ENCODE data around the gene GNAL.

The GNAL gene

DNA sequence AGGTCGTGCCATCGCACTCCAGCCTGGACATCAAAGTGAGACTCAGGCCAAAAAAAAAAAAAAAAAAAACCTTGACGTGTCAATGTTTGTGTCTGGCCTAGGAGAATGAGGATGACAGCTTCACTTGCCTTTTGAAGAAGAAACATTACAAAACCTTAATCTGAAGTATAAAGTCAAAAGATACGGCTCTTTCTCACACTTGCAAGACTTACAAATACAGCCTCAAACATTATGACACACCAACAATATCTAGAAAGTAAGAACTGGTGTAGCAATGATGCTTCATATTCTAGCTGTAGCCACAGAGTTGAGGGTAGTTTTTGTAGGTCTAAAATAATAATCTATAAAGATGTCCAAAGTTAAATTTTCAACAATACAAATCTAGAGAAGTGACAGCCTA lies 193.6 kb downstream of the GNAL start:
- no peak overlapping the region for H4K91ac ChIP-seq (ENCODE audit: low read depth, low read length, poor library complexity)
- no peak overlapping the region for H3K23ac ChIP-seq (ENCODE audit: low read depth, low read length, poor library complexity)
- WGBS, 2 donors (ENCODE audit: extremely low coverage in 2 of 2, insufficient read length in 2 of 2, insufficient replicate concordance in 1 of 2), result no CpG with 5 or more reads among the region's 4 CpGs

DNA sequence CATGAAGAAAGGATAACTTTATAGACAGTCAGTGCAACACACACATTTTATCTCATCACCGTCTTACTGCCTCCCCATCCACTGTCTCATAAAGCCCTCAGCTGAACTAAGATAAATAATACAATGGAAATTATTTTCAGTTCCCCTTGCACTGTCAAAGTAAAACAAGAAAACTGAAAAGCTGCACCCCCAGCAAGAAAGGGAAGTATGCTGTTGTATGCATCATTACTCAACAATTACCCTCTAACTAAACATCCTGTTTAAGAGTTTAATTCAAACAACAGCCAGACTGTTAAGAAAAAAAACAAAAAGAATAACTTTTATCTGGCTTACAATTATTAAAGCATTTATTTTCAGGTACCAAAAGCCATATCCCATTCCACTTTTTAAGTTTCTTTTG lies 194.1 kb downstream of the GNAL start:
- Histone ChIP-seq H2AFZ (ENCODE audit: low read length) (no peak overlapping the region), H3K14ac (ENCODE audit: low read length) (no peak overlapping the region), H3K4me3 (ENCODE audit: low read length in 2 of 2) (no peak overlapping the region), H2BK5ac (ENCODE audit: low read length) (no peak overlapping the region), H3K23ac (ENCODE audit: low read depth, low read length, poor library complexity) (no peak overlapping the region), H3K9me3 (replicated peaks in 1 of 2; ENCODE audit: control insufficient read depth in 2 of 2, insufficient read depth in 1 of 2, low read depth in 1 of 2, low read length in 2 of 2) (no peaks in the 10 kb centered on the region), H3K4me2 (ENCODE audit: insufficient read depth, low read length, poor library complexity, severe bottlenecking) (no peak overlapping the region), H3K27me3 (ENCODE audit: control insufficient read depth in 3 of 3, insufficient read depth in 3 of 3, low read depth in 1 of 3, low read length in 3 of 3) (no peaks in the 10 kb centered on the region), H3K18ac (ENCODE audit: low read length) (no peak overlapping the region), H3K4ac (ENCODE audit: low read length) (no peak overlapping the region), H4K8ac (ENCODE audit: low read depth, low read length) (no peak overlapping the region), H3K36me3 (replicated peaks in 1 of 2; ENCODE audit: control insufficient read depth in 2 of 2, insufficient read depth in 2 of 2, low read length in 2 of 2) (peaks cover 6 to 71% of the 10 kb centered on the region in 2 donors), H3K9ac (ENCODE audit: low read depth, low read length, poor library complexity) (no peak overlapping the region), H3K4me1 (ENCODE audit: control insufficient read depth in 2 of 2, insufficient read depth in 1 of 2, low read depth in 1 of 2, low read length in 2 of 2) (peaks cover 0 to 2% of the 10 kb centered on the region in 2 donors), H3K27ac (replicated peaks; ENCODE audit: low read length) (no peak overlapping the region), H2BK15ac (ENCODE audit: low read length) (no peak overlapping the region), H4K91ac (ENCODE audit: low read depth, low read length, poor library complexity) (no peak overlapping the region), H3K79me1 (ENCODE audit: low read depth, low read length) (peaks cover 4% of the 10 kb centered on the region), H2BK12ac (ENCODE audit: low read length) (no peak overlapping the region), H2AK5ac (ENCODE audit: low read depth, low read length) (no peak overlapping the region), H2BK120ac (ENCODE audit: low read depth, low read length) (no peak overlapping the region)
- WGBS, 2 donors (ENCODE audit: extremely low coverage in 2 of 2, insufficient read length in 2 of 2, insufficient replicate concordance in 1 of 2), result no CpG with 5 or more reads among the region's 1 CpG
- DNase-seq (ENCODE audit: low spot score), result no peak

More for the DNA sequence above, 193.6 kb downstream of the GNAL start:
- no peak overlapping the region for H2BK12ac ChIP-seq (ENCODE audit: low read length)
- DNase-seq (ENCODE audit: low spot score), result no peak
- H3K18ac ChIP-seq (ENCODE audit: low read length), result no peak overlapping the region
- H3K4ac ChIP-seq (ENCODE audit: low read length), result no peak overlapping the region
- H2BK5ac ChIP-seq (ENCODE audit: low read length), result no peak overlapping the region
- no peak overlapping the region for H3K4me3 ChIP-seq (ENCODE audit: low read length in 2 of 2)
- H3K27me3 ChIP-seq (ENCODE audit: control insufficient read depth in 3 of 3, insufficient read depth in 3 of 3, low read depth in 1 of 3, low read length in 3 of 3), result no peaks in the 10 kb centered on the region
- no peak overlapping the region for H4K8ac ChIP-seq (ENCODE audit: low read depth, low read length)
- H3K4me2 ChIP-seq (ENCODE audit: insufficient read depth, low read length, poor library complexity, severe bottlenecking), result no peak overlapping the region
- H3K79me1 ChIP-seq (ENCODE audit: low read depth, low read length), result peaks cover 4% of the 10 kb centered on the region
- H2AK5ac ChIP-seq (ENCODE audit: low read depth, low read length), result no peak overlapping the region
- H3K4me1 ChIP-seq (ENCODE audit: control insufficient read depth in 2 of 2, insufficient read depth in 1 of 2, low read depth in 1 of 2, low read length in 2 of 2), result peaks cover 0 to 2% of the 10 kb centered on the region in 2 donors
- no peak overlapping the region for H2AFZ ChIP-seq (ENCODE audit: low read length)
- no peak overlapping the region for H3K14ac ChIP-seq (ENCODE audit: low read length)
- no peak overlapping the region for H3K27ac ChIP-seq (replicated peaks; ENCODE audit: low read length)
- no peak overlapping the region for H3K9ac ChIP-seq (ENCODE audit: low read depth, low read length, poor library complexity)
- H3K9me3 ChIP-seq (replicated peaks in 1 of 2; ENCODE audit: control insufficient read depth in 2 of 2, insufficient read depth in 1 of 2, low read depth in 1 of 2, low read length in 2 of 2), result no peaks in the 10 kb centered on the region
- H3K36me3 ChIP-seq (replicated peaks in 1 of 2; ENCODE audit: control insufficient read depth in 2 of 2, insufficient read depth in 2 of 2, low read length in 2 of 2), result peaks cover 6 to 71% of the 10 kb centered on the region in 2 donors
- no peak overlapping the region for H2BK120ac ChIP-seq (ENCODE audit: low read depth, low read length)
- H2BK15ac ChIP-seq (ENCODE audit: low read length), result no peak overlapping the region

DNA sequence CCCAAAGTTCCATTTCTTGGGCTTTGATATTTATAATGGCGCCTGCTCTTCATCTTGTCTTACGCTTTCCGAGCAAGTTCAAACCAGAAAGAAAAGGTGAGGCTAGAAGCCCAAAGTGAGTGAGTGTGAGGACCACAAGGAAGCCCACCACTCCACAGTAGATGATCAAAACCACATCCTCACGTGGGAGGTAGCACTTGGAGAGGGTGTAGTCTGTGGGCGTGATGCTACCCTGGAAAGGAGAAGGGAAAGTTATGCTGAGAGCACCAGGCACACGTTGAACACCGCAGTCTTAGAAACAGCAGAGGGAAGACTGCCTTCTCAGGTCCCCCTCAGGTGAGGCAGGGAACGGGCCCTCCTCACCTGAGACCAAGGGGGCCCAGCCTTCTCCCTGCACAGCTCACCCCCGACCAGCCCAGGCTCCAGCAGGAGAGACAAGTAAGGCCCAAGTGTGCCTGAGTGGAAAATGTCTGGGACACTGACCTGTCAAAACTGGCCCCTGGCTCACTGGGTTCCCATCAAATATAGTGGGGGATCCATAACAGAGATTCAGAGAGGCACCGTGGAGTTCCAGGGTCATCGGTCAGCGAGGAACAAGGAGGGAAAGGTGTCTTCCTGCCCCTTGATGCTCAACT lies 195.4 kb downstream of the GNAL start:
- no peak overlapping the region for H2BK5ac ChIP-seq (ENCODE audit: low read length)
- no peak overlapping the region for H2AK5ac ChIP-seq (ENCODE audit: low read depth, low read length)
- no peaks in the 10 kb centered on the region for H3K9me3 ChIP-seq (replicated peaks in 1 of 2; ENCODE audit: control insufficient read depth in 2 of 2, insufficient read depth in 1 of 2, low read depth in 1 of 2, low read length in 2 of 2)
- H3K18ac ChIP-seq (ENCODE audit: low read length), result no peak overlapping the region
- H3K14ac ChIP-seq (ENCODE audit: low read length), result no peak overlapping the region
- no peak overlapping the region for H3K4me2 ChIP-seq (ENCODE audit: insufficient read depth, low read length, poor library complexity, severe bottlenecking)
- H2BK15ac ChIP-seq (ENCODE audit: low read length), result no peak overlapping the region
- no peak overlapping the region for H4K8ac ChIP-seq (ENCODE audit: low read depth, low read length)
- no peak overlapping the region for H2BK12ac ChIP-seq (ENCODE audit: low read length)
- H3K79me1 ChIP-seq (ENCODE audit: low read depth, low read length), result peaks cover 4% of the 10 kb centered on the region
- no peak overlapping the region for H3K4ac ChIP-seq (ENCODE audit: low read length)
- WGBS, 2 donors (ENCODE audit: extremely low coverage in 2 of 2, insufficient read length in 2 of 2, insufficient replicate concordance in 1 of 2), result no CpG with 5 or more reads among the region's 12 CpGs
- no peak overlapping the region for H3K23ac ChIP-seq (ENCODE audit: low read depth, low read length, poor library complexity)
- H2AFZ ChIP-seq (ENCODE audit: low read length), result no peak overlapping the region
- no peak overlapping the region for H4K91ac ChIP-seq (ENCODE audit: low read depth, low read length, poor library complexity)
- H3K4me1 ChIP-seq (ENCODE audit: control insufficient read depth in 2 of 2, insufficient read depth in 1 of 2, low read depth in 1 of 2, low read length in 2 of 2), result peaks cover 0 to 2% of the 10 kb centered on the region in 2 donors
- DNase-seq (ENCODE audit: low spot score), result no peak
- H3K27me3 ChIP-seq (ENCODE audit: control insufficient read depth in 3 of 3, insufficient read depth in 3 of 3, low read depth in 1 of 3, low read length in 3 of 3), result no peaks in the 10 kb centered on the region
- H3K27ac ChIP-seq (replicated peaks; ENCODE audit: low read length), result no peak overlapping the region
- peaks cover 6 to 75% of the 10 kb centered on the region in 2 donors for H3K36me3 ChIP-seq (replicated peaks in 1 of 2; ENCODE audit: control insufficient read depth in 2 of 2, insufficient read depth in 2 of 2, low read length in 2 of 2)
- H3K4me3 ChIP-seq (ENCODE audit: low read length in 2 of 2), result peak overlapping the region in 1 of 2 donors; percentile 51
- H2BK120ac ChIP-seq (ENCODE audit: low read depth, low read length), result no peak overlapping the region
- H3K9ac ChIP-seq (ENCODE audit: low read depth, low read length, poor library complexity), result no peak overlapping the region

DNA sequence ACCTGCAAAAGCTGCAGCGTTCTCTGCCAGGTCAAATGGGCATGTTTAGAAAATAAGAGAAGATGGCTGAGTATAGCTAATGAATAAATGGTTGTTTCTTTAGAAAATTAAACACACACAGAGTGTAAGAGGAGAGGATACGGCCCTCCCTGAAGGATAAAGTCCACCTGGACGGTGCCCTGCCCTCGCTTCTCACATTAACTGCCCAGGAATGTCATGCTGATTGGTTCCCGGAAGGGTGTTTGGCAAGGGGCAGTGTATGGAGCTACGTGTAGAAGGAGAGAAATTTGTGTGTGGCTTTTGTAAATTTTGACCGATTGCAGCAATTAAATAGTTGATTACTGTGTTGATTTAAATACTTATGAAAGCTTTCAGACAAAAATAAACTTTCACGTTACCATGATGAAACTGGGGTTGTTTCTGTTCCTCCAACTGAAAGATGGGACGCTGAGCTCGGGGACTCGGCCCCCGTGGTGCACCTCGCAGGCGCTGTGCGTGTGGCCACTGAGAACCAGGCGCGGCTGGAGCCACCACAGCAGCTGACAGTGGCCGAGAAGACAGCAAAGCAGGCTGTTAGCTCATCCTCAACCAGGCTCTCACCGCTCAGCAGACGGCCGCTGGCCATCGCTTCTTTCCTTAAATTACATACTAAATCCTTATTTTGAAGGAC lies 196.3 kb downstream of the GNAL start:
- Histone ChIP-seq H2AFZ (ENCODE audit: low read length) (no peak overlapping the region), H3K14ac (ENCODE audit: low read length) (no peak overlapping the region), H4K8ac (ENCODE audit: low read depth, low read length) (peak overlapping the region; percentile 95), H3K27ac (replicated peaks; ENCODE audit: low read length) (no peak overlapping the region), H4K91ac (ENCODE audit: low read depth, low read length, poor library complexity) (no peak overlapping the region), H3K18ac (ENCODE audit: low read length) (no peak overlapping the region), H2BK120ac (ENCODE audit: low read depth, low read length) (no peak overlapping the region), H3K9me3 (replicated peaks in 1 of 2; ENCODE audit: control insufficient read depth in 2 of 2, insufficient read depth in 1 of 2, low read depth in 1 of 2, low read length in 2 of 2) (no peaks in the 10 kb centered on the region), H2BK12ac (ENCODE audit: low read length) (no peak overlapping the region), H3K4me1 (ENCODE audit: control insufficient read depth in 2 of 2, insufficient read depth in 1 of 2, low read depth in 1 of 2, low read length in 2 of 2) (peaks cover 0 to 2% of the 10 kb centered on the region in 2 donors), H2AK5ac (ENCODE audit: low read depth, low read length) (no peak overlapping the region), H3K23ac (ENCODE audit: low read depth, low read length, poor library complexity) (no peak overlapping the region), H3K27me3 (ENCODE audit: control insufficient read depth in 3 of 3, insufficient read depth in 3 of 3, low read depth in 1 of 3, low read length in 3 of 3) (no peaks in the 10 kb centered on the region), H3K79me1 (ENCODE audit: low read depth, low read length) (peaks cover 4% of the 10 kb centered on the region), H2BK5ac (ENCODE audit: low read length) (no peak overlapping the region), H3K4me3 (ENCODE audit: low read length in 2 of 2) (no peak overlapping the region), H3K9ac (ENCODE audit: low read depth, low read length, poor library complexity) (no peak overlapping the region), H3K4ac (ENCODE audit: low read length) (no peak overlapping the region), H3K36me3 (replicated peaks in 1 of 2; ENCODE audit: control insufficient read depth in 2 of 2, insufficient read depth in 2 of 2, low read length in 2 of 2) (peaks cover 6 to 77% of the 10 kb centered on the region in 2 donors), H2BK15ac (ENCODE audit: low read length) (no peak overlapping the region), H3K4me2 (ENCODE audit: insufficient read depth, low read length, poor library complexity, severe bottlenecking) (no peak overlapping the region)
- no peak for DNase-seq (ENCODE audit: low spot score)
- no CpG with 5 or more reads among the region's 22 CpGs for WGBS, 2 donors (ENCODE audit: extremely low coverage in 2 of 2, insufficient read length in 2 of 2, insufficient replicate concordance in 1 of 2)

Data from neuronal stem cell (in vitro differentiated cells).